Kidney tubule cell (primary cell): ENCODE data around the gene EEF2K.

Experiments
- DNase-seq: peaks from one replicate; pipeline ENCODE4 v3.0.0-alpha.2; 2018; ENCODE audit warnings: low spot score

The EEF2K gene

DNA sequence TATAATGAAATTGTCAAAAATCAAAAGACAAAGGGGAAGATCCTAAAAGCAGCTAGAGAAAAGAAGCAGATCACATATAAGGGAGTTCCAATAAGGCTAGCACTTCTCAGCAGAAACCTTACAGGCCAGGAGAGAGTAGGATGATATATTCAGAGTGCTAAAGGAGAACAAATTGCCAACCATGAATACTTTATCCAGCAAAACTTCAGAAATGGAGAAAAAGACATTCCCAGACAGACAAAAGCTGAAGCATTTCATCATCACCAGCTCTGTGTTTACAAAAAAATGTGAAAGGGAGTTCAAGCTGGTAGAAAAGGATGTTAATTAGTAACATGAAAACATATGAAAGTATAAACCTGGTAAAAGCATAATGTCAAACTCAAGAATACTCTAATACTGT lies 131.0 kb downstream of the EEF2K start:
- DNase-seq = no peak

DNA sequence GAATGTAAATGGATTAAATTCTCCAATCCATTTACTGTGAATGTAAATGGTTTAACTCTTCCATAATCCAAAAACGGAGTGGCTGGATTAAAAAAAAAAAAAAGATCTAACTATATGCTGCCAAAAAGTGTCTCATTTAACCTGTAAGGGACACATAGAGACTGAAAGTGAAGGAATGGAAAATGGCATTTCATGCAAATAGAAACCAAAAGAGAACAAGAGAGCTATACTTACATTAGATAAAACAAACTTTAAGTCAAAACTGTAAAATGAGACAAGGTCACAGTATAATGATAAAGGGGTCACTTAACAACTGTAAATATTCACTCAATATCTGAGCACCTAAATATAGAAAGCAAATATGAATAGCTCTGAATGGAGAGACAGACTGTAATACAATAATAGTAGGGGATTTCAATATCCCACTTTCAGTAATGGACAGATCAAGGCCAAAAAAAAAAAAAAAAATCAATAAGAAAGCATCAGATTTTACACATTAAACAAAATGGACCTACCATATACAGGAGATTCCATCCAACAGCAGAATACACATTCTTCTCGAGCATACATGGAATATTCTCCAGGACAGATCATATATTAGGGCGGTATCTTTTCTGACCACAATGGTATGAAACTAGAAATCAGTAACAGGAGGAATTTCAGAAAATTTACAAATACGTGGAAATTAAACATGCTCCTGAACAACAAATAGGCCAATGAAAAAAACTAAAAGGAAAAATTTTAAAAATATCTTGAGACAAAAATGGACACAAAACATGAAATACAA lies 132.0 kb downstream of the EEF2K start:
- no peak for DNase-seq
